DMS79 treated with DMSO at 0.1 percent for 48 hours (cell line): ENCODE data around the gene CYBA.

Experiments
- DNase-seq: peaks from one replicate; lab custom pipeline; 2025; lab: John Stamatoyannopoulos, UW

CYBA gene

DNA sequence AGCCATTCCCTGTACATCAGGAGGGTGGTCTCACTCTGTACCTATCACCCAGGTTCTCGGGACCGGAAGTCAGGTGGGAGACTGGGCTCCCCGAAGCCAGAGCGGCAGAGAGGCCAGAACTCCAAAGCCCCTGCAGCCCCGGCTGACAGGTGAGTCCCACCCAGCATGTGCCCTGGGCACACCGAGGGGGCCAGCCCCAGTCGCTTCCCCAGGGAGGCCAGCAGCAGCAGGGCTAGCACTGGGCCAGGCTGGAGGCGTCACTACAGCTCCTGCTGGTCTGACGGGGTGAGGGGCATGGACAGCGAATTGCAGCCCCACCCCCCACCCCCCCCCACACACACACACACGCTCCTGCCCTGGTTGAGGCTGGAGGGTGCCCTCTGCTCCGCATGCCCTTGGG is 20.4 kb downstream of the CYBA start:
- no peak for DNase-seq

DNA sequence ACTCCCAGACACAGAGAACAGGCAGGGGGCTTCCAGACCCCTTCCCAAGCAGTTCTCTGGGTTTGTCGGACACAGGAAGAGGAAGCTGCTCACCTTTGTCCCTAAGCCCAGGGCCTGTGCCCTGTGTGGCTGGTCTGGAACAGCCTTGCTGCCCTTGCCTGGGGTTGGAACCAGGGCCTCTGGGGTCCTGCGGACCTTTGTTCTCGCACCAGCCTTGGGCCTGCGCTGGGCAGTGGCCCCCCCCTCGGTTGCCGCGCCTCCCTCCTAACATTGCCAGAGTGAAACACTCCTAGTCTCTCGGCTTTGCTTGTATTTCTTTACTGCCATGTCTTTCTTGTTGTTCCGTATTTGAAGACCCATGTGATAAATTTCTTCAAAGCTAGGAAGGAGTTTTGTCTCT is 21.0 kb downstream of the CYBA start:
- no peak for DNase-seq

DNA sequence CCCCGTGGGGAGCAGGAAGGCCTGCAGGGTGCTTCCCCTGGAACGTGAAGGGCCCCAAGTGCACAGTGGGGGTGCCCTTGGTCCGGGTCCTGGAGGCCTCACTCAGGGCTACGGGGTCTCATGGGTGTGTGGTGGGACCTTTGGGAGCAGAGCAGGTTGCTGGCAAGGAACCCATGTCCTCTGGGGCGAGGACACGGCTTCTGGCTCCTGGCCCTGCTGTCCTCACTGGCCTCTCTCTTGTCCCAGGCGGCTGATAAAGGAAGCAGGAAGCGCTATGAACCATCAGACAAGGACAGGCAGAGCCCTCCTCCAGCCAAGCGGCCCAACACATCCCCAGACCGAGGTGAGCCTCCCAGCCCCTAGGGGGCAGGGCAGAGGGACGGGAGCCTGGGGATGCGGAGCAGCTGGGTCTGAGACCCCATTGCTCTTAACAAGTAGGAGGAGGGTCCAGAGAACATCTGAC is 22.3 kb downstream of the CYBA start:
- DNase-seq, result no peak

DNA sequence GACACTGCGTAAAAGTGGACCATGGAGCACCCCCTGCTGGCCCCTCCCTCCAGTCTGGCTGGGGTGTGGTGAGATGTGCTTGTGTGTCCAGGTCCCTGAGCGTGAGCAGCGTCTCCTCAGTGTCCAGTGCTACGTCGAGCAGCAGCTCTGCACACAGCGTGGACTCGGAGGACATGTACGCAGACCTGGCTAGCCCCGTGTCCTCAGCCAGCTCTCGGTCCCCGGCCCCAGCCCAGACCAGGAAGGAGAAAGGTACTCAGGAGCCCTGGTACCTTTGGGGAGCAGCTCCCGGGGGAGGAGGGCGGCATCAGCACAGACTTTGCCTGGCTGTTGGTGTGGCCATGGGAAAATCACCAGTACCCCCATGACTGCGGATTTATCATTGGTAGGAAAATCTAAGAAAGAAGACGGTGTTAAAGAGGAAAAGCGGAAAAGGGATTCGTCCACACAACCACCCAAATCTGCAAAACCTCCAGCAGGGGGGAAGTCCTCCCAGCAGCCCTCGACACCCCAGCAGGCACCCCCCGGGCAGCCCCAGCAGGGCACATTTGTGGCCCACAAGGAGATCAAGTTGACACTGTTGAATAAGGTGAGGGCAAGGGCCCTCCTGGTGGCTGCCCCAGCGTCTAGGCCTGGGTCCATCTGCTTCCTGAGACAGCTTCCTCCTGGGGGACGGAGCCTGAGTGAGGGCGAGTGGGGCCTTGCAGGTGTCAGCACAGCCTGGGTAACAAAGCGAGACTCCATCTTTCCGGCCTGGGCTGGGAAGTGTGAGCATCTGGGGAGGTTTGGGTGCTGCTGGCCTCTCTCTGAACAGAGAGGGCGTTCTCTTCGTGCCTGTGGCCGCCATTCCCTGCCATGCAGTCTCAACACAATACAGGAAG is 23.1 kb downstream of the CYBA start:
- no peak for DNase-seq

DNA sequence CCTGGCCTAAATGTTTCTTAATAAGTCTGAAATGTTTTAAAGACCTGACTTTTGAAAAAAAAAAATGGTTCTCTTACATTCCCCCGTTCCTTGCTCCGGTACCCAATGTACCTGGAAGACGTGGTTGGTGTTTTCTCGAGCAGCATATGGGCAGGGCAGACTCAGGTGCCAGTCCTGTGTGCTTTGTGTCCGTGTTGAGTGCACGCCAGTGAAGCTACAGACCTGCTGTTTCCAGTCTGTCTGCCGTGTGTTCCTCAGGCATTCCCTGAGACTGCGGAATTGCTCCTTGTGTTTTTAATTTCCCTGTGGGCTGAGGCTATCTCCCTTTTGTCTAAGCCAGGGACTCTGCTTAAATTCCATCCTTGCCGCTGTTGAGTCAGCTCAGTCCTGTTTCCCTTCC is 24.2 kb downstream of the CYBA start:
- DNase-seq, result no peak

DNA sequence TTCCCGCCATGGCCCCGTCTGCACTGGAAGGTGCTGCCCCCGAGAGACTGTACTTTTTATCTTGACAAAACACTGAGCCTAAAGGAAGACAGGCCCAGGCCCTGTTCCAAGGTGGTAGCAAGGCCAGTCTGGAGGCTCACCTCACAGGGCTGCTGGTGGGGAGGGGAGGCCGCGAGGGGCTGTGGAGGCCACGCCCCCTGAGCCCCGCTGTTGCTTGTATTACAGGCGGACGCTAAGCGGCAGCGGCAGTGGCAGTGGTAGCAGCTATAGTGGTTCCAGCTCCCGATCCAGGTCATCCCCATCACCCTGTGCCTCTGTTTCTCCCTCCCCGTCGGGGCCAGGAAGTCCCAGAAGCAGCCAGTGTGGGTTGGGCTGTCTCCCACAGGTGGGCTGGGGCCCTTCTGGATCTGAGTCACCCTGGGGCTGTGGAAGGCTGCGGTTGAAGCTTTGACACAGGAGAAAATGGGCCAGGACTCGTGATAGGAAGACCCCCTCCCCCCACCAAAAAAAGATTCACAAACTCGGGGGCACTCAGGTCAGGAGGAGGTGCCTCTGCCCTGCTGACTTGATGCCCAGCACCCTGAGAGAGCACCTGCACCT is 25.8 kb downstream of the CYBA start:
- no peak for DNase-seq

DNA sequence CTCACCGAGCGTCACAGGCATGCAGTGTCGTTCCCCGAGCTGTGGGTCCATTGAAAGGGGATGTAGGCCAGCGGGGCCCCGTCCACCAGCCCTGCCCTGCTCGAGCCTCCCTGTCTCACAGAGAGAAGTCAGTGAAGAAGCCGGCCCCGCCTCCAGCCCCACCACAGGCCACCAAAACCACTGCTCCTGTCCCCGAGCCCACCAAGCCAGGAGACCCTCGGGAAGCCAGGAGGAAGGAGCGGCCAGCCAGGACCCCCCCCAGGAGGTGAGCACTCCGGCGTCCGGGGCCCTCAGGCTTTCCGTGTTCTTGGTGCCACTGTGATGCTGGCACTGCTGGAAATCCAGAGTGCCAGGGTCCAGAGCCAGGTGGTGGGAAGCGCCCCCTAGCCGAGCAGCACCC is 26.4 kb downstream of the CYBA start:
- no peak for DNase-seq

DNA sequence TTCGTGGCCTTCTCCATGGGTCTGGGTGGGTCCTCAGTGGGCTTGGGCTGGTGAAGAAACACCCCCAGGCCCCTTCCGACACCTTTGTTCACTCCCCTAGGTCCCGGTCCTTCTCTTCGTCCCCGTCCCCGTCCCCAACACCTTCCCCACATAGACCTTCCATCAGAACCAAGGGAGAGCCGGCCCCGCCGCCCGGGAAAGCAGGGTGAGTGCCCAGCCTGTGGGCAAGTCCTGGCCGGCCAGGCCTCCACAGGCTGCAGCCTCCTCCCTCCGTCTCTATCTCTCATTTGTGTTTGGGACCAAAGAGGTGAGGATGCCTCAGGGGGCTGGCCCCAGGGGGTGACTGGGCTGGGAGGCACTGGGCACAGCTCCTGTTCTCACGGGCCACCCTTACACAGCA is 27.0 kb downstream of the CYBA start:
- DNase-seq, result no peak

DNA sequence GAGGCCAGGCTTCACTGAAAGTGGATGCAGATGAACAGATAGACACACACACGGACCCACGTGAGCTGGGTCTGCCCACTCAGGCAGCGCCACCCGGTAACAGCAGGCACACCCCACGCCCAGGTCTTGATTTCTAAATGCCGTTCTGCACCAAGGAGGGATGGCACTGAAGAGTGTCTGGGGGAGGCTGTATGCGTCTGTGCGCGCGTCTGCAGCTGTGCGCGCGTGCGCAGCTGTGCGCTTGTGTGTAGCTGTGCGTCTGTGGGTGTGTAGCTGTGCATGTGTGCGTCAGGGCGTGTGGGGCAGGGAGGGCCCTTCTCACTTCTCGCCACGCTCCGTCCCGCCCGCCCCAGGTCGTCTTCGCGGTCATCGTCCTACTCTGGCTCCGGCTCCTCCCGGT is 28.0 kb downstream of the CYBA start:
- DNase-seq, result no peak

DNA sequence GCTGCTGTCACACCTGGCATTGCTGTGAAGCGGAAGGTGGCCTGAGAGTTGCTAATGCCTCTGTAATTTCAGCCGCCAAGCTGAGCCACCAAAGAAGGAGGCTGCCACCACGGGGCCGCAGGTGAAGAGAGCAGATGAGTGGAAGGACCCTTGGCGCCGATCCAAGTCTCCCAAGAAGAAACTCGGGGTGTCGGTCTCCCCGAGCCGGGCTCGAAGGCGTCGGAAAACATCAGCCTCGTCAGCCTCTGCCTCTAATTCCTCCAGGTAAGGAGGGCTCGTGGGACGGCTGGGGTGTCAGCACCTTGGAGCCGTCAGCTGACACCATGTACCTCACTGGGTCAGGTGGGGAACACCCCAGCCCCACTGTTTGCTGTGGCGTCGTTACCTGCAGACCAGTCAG is 28.7 kb downstream of the CYBA start:
- DNase-seq, result no peak

DNA sequence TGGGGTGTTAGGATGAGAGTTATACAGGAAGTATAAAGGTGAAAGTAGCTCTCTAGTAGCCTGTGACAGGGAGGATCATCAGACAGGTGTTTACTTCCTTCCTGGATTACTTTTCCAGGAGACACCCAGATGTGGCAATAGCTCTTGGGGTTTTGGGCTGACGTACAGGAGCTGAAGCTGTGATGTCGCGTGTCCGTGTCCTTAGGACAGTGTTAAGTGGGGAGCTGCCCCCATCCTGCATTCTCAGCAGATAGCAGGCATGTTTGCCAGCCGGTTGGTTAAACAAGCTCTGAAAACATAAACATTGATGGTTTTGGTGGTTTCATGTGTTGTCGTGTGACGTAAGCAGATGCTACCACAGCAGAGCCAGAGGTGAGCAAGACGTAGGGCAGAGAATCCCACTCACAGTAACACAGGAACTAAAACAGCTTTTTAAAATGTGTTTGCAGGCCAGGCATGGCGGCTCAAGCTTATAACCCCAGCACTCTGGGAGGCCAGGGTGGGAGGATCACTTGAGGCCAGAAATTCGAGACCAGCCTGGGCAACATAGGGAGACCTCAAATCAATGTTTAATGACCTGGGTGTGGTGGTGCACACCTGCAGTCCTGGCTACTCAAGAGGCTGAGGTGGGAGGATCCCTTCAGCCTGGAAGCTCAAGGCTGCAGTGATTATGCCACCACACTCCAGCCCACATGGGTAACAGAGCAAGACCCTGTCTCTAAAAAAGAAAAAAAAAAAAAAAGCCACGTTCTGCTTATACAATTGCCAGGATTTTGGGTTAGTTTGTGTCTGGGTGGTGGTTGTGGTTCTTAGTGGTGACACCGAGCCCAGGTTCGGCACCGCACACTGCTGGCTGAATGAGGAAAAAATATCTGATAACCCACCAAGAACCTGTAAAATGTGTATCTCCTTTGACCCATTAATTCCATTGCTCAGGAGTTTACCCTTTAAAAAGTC is 30.7 kb downstream of the CYBA start:
- DNase-seq, result no peak

DNA sequence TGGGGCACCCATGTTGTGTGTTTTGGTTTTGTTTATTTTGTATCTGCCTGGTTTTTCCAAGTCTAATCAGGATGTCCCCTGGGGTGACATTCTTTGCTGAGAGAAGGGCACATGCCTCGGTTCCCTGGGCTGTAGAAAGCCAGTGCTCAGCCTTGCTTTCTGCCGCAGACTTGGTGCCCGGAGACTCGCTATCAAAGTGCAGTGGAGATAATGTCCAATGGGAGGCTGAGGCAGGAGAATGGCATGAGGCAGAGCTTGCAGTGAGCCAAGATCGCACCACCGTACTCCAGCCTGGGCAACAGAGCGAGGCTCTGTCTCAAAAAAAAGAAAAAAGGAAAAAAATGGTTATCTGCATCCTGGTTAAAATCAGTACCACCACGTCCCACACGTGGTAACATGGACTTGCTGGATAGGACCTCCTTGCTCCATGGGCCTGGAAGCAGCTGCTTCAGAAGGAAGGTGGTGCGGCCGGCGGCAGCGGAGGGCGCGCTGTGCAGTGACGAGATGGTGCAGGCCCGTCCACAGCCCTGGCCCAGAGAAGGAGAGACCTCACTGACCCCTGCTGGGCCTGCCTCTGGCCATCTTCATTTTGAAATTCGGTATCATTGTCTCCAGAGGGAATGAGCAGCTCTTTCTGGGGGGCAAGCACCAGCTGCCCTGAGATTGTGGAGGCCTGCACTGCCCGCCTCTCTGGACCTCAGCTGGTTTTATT is 31.7 kb downstream of the CYBA start:
- no peak for DNase-seq

DNA sequence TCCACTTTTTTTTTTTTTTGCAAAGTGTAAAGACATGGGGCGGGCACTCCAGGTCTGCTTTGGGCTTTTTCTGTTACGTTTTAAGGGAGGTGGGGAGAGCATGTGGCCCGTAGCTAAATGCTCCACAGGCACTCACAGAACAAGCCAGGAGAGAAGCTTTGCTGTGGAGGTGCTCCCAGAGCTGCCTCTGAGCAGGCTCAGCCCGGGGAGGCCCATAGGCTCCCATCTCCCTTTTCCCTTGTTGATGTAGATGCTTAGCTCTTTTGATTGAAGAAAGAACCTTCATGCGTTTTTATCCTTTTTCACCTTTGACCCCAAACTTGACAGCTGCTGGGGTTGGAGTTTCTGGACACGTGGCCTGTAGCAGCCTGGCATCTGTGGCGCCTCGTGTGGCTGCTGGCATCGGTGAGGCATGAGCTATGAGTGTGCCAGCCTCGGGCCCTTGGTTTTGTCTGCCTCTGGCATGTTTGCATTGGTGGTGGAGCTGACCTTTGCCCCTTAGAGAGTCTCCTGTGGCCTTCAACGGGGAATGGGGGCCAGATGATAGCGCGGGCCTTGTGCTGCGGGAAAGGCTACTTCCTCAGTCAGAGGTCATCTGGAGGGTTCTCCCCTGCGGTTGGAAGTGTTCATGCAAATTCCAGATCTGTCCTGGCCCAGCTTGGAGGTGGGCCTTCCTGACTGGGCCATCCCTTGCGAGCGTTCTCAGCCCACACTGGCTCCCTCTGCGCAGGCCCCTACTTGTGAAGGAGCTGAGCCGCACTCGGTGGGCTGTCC is 32.5 kb downstream of the CYBA start:
- DNase-seq, result no peak

DNA sequence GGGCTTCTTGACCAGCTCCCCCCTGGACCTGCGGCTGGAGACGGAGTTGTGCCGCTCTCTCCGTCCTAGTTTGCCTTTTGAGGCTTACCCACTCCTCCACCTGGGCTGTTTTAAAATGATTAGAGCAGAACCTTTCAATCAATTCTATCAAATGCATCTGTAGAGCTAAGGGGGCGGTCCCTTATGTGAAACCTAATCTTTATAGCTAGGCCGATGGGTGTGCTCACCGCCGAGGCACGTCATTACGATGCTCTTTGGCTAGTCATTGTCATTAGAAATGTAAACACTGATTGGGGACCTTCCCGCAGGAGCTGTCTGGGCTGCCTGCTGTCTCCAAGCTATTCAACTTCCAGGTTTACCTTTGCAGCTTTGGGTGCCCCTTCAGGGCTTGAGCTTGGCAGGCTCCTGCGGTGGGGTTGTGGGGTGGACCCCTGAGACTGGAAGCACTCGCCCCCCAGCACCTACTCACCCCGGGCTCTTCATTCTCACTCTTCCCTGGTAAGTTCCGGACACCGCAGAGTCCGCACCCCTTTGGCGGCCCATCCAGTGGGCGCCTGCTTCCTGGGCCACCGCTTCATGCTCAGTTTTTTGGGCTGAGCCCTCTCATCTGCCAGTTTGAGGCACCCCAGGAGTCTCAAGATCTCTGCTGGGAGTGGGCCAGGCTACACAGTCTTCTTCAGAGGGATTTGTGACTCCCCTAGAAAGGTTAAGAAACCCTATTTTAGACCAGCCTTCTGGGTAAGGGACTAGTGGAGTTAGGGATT is 33.4 kb downstream of the CYBA start:
- DNase-seq, result peak; percentile 11

DNA sequence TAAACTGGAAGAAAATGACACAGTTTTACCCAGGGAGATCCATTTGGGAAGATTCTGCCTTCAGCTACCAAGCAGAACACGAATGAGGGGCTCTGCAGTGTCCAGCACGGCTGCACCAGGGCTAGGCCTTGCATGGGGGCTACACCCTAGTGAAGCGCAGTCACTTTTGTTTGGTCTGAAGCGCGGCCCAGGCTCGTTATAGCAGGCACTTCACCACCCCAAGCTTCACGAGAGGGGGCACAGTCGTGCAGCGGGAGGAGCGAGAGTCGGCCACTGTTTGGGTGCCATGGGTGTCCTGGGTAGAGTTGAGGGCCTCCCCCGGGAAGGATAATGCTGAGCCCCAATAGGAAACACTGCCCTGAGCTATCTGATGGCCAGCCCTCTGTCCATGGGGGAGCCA is 34.1 kb downstream of the CYBA start:
- DNase-seq, result peak; percentile 6

DNA sequence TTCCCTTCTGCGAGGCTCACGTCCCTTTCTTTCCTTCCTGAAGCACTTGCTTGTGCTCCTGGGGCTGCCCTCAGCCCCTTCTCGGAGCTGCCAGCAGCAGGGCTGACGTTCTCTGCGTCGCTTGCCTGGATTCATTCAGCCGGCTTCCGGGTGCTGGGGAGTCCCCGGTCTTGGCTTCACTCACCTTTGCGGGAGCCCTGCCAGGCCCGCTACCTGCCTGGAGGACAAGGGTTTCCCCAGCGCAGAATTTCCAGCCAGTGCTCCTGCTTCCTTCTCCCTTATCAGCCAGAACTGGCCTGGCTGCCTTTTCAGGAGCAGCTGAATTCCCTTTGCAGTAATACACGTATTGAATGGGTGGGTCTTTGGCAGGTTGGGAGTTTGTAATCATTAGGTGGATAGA is 34.5 kb downstream of the CYBA start:
- peak; percentile 41 for DNase-seq

DNA sequence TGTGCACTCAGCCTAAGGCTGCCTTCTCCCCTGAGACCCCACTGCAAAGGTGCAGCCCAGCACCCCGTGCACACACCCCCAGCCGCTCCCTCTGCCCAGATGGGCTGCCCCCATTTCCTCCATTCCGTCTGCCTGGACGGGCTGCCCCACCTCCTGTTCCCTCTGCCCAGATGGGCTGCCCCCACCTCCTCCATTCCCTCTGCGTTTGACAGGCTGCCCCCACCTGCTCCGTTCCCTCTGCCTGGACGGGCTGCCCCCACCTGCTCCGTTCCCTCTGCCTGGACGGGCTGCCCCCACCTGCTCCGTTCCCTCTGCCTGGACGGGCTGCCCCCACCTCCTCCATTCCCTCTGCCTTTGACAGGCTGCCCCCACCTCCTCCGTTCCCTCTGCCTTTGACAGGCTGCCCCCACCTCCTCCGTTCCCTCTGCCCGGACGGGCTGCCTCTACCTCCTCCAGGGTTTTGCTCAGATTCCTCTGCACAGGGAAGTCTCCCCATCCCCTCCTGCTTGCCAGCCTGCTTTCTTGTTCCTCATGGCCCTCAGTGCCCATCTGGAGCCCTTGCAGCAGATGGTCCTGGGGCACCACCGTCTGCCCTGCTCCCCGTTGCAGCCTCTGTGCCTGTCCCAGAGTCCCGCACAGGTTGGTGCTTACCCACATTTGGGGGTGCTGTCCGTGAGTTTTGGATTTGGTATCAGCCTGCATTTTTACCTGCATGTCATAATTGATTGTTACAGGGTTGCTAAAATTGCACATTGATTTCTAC is 35.9 kb downstream of the CYBA start:
- DNase-seq, result no peak

DNA sequence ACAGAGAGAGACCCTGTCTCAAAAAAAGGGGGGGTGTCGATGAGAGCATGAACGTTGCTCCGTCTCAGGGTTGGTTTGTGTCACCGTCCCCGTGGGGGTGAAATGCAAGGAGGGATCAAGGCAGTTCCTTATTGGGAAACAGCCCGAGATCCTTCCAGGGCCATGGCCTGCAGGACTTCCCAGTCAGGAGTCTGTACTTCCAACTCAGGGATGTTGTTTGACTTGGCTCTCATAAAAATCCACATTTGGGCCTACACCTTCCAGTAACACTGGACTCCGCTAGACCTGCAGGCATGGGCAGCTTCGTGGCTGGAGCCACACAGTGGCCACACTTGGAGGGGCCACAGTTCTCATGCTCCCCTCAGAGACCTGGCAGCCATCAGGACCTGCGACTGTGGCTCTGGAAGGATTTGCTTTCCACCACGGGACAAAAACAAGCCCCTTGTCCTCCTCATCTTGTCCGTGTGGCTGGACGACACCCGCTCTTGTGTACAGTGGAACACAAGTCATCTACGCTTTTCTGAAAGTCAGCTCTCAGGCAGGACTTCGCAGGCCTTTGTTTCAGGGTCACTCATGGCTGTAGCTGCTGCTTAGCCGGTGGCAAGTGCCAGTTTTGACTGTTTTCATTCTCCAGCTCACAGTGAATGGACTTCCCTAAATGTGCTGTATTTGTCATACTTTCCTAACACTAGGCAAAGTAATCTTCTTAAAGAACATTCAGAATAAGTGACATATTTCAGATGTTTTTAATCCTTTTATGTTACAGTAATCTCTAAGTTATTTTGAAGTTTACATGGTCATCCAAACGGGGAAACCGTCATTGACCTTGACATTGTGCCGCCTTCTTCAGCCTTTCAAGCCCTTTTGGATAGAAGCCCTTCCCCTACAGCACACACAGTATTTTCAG is 36.7 kb downstream of the CYBA start:
- DNase-seq, result no peak

DNA sequence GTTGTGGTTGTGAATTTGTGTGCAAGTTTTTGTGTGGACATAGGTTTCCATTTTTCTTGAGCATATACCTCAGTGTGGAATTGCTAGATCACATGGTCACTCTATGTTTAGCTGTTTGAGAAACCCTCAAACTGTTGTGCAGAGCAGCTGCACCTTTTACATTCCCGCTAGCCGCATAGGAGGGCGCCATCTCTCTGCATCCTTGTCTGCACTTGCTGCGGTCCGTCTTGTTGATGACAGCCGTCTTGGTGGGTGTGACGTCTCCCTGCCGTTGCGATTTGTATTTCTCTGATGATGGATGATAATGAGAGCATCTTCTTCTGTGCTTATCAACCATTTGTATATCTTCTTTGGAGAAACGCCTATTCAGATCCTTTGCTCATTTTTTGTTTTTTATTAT is 37.6 kb downstream of the CYBA start:
- DNase-seq, result no peak
